Hematopoietic multipotent progenitor cell treated with erythropoietin and hydrocortisone succinate and interleukin-3 and kit ligand, for 8 days (in vitro differentiated cells): ENCODE results near the gene NXPE3.

Experiments used
- DNase-seq: peaks from one replicate; pipeline ENCODE4 v3.0.0-alpha.2; 2015

NXPE3 gene

DNA sequence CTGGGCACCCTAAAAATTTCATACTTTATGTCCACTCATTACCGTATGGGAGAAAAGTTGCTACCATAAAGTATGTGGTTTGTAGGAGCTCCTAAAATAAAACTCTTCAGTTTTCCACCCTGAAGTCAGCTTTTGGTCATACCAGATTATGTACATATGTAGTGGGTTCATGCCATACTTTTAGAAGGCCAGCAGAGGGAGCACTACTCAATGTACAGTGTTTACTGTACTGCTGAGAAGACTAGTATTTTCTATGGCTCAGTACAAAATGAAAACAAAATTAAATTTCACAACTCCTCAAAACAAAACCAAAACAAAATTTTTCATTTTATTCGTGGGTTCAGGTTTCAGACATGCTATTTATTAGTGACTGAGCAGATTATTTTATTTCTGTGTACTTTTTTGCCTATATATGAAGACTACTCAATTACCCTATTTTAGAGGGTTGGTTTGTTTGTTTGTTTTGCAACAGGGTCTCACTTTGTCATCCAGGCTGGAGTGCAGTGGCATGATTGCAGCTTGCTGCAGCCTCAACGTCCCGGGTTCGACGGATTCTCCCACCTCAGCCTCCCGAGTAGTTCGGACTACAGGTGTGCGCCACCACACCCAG is 24.3 kb downstream of the NXPE3 start:
- peak; percentile 89 for DNase-seq

DNA sequence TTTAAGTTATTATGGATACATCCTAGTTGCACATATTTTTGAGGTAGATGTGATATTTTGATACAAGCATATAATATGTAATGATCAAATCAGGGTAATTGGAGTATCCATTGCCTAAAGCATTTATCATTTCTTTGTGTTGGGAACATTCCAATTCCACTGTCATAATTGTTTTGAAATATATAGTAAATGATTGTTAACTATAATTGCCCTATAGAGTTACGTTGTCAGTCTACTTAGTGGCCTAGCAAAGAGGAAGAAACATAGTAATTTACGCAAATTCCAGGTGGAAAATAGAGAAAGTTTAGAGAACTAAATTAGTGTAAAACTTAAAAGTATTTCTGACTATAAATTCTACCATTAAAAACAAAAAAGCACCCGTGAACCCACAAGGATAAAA is 24.9 kb downstream of the NXPE3 start:
- DNase-seq, result no peak

GRCh38 chr3:101806491-101806890 is 27.5 kb downstream of the NXPE3 start:
- DNase-seq, result no peak

- DNase-seq, result no peak
Measured at GRCh38 chr3:101807888-101808287, 28.9 kb downstream of the NXPE3 start.

DNA sequence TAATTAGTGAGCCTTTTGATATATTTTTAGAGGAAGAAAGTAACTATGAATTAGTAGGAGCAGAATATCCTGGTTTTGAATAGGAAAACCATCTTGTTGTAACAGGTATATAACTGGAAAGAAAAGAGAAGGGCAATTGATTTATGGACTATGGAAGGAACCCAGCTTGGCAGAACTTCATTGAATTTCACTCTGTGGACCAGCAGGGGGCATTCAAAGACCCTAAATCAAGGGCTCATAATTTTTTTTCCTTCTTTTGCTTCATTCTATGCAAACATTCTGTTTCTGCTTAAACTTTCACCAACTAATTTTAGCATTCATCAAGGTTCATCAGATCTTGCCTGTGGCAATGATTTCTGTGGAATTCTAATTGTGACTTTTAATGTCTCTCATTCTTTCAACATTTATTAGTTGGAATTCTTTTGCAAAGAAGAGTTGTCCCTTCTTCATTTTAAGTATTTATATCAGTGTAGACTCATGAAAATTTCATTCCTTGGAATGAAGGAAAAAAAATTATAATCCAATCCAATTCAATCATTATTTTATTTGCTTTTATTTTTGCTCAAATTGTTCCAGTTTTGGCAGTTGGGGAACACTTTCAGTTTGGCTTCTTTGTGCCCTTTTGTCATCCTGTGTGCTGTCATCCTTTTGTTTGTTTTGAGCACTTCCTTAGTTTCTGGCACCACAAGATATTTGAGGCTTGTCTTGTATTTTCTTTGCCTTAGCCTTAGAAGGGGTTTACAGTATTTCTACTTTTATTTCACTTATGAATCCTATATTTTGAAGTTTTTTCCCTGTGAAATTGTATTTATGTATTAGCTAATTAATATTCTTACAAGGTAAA is 30.4 kb downstream of the NXPE3 start:
- peak; percentile 56 for DNase-seq

DNA sequence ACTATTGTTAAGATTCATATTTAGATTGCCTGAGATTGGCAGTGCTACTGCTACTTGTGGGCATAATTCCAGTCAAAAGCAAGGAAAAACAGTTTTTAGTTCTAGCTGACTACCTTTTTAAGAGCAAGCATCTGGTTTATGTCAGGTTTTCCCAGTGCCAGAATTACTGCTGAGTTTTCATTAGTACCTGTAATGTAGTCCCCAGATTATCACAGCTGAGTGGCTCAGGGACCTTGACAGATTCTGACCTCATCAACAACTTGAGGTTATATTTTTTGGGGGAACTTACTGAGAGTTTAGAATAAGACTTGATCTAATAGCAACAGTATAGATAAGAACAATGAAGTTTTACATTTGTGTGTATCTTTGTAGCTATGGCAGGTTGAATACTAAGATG is 31.0 kb downstream of the NXPE3 start:
- DNase-seq, result no peak

DNA sequence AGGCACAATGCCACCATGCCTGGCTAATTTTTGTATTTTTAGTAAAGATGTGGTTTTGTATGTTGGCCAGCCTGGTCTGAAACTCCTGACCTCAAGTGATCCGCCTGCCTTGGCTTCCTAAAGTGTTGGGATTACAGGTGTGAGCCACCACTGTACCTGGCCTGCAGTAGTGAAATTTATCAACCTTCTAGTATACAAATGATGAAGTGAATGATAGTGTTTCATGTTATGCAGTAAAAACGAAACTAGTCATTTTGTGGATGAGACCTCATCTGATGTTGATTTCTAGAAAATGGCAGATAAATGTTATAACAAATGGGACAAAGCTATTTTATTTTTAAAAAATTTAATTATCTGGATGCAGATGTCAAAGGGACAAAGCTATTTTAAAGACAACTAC is 32.9 kb downstream of the NXPE3 start:
- no peak for DNase-seq

- no peak for DNase-seq
Measured at GRCh38 chr3:101812895-101813294, 33.9 kb downstream of the NXPE3 start.

DNA sequence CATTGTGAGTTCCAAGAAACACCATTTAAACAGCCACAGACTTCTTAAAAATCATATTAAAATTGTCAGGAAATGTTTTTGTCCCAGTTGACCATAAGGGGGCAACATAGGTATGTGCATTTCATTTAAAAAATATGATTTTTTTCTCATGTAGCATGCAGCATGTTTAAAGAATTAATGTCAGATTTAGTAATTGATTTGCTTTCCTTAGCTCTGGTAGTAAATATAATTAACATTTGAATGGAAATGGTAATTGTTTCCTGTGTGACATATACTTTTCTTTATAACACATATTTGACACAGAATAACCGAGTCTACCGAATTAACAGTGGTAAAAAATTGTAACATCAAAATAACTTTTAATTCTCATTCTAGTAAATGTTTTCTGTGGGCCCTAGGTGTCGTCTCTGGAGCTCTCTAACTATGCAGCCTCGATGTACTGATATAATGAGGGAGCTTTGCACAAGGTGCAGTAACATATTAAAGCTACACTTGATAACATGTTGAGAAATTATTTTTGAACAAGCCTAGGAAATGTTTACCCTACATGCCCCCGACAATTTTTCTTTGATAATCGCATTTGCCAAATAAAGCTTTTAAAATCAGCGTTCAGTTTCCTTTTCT is 34.9 kb downstream of the NXPE3 start:
- DNase-seq, result peak; percentile 63

- no peak for DNase-seq
Measured at GRCh38 chr3:101814835-101815234, 35.8 kb downstream of the NXPE3 start.

DNA sequence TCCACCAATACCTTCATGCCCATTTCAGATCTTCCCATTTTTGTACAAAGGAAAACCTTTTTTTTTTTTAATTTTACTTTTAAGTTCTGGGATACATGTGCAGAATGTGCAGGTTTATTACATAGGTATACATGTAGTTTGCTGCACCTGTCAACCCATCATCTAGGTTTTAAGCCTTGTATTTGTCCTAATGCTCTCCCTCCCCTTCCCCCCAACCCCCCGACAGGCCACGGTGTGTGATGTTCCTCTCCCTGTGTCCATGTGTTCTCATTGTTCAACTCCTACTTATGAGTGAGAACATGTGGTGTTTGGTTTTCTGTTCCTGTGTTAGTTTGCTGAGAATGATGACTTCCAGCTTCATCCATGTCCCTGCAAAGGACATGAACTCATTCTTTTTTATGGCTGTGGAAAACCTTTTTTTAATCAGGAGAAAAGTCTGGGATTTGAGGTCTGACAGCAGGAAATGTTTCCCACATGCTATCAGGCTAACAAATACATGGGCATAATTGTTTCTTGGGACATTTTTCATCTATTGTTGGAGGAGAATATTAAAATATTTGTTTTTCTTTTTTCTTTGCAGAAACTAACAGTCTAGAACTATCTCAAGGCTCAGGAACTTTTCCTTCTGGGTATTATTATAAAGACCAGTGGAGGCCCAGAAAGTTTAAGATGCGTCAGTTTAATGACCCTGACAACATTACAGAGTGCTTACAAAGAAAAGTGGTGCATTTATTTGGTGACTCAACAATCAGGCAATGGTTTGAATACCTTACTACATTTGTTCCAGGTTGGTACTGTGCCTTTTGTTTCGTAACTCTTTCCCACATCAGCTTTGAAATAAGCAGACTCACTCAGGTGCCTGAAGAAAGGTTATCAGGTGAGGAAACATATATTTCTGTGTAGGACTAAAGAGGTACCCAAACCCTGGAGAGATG is 37.5 kb downstream of the NXPE3 start:
- no peak for DNase-seq

DNA sequence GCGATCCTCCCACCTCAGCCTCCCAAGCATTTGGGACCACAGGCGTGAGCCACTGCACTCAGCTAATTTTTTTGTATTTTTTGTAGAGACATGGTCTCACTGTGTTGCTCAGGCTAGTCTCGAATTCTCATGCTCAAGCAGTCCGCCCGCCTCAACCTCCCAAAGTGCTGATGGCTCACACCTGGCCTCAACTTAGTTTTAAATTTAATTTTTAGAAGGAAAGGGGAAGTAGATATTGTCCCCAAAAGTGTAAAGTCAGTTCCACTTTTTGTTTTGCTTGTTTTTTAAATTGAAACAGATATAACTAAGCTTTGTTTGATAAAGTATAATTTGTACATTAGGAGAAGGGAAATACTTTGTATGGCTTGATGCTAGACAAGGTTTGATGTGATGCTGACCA is 39.0 kb downstream of the NXPE3 start:
- DNase-seq, result no peak

DNA sequence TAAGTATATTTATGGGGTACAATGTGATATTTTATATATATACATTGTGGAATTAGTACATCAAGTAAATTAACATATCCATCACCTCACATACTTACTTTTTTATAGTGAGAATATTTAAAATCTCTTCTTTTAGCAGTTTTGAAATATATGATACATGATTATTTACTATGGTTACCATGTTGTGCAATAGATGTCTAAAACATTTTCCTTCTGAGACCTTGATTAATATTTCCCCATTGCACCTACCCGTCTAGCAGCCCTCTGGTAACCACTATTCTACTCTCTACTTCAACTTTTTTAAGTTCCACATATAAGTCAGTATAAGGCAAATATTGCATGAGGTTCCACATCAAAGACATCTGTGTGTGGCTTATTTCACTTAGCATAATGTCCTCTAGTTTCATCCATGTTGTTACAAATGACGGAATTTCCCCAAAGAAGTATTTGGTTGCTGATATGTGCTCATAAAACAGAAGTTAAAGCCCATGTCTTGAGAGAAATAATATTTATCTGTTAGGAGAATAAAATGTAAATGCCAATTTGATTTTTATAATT is 40.7 kb downstream of the NXPE3 start:
- DNase-seq, result no peak

DNA sequence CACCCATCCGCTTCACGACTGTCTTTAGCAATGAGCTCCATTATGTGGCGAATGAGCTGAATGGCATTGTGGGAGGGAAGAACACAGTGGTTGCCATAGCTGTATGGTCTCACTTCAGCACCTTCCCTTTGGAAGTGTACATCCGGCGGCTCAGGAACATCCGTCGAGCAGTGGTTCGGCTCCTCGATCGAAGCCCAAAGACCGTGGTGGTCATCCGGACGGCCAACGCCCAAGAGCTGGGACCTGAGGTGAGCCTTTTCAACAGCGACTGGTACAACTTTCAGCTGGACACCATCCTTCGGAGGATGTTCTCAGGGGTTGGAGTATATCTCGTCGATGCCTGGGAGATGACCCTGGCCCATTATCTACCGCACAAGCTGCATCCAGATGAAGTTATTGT is 42.5 kb downstream of the NXPE3 start:
- DNase-seq, result no peak

- no peak for DNase-seq
Measured at GRCh38 chr3:101823525-101823924, 44.5 kb downstream of the NXPE3 start.

GRCh38 chr3:101824702-101825101 is 45.7 kb downstream of the NXPE3 start:
- no peak for DNase-seq

DNA sequence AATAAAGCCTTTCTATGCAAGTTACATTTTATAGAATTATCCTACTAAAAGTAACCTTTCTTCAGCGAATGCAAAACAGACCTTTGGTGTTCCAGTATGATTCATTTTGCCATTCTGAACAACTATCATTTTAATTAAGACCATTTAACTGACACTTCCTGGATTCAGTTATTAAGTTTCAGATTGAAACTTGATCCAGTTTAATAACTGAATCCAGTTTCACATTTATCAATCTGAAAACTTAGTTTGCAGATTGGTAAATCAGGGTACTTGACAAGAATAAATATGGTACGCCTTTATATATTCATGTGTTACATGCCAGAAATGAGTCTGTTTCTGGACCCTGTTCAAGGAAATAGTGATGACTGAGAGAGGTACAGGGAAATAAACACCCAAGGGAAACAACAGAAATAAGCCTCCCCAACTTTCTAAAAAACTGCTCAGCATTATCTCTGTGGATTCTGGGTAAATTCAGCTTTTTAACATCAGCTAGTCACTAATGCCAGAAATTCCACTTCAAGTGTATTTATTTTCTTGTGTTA is 47.0 kb downstream of the NXPE3 start:
- no peak for DNase-seq

DNA sequence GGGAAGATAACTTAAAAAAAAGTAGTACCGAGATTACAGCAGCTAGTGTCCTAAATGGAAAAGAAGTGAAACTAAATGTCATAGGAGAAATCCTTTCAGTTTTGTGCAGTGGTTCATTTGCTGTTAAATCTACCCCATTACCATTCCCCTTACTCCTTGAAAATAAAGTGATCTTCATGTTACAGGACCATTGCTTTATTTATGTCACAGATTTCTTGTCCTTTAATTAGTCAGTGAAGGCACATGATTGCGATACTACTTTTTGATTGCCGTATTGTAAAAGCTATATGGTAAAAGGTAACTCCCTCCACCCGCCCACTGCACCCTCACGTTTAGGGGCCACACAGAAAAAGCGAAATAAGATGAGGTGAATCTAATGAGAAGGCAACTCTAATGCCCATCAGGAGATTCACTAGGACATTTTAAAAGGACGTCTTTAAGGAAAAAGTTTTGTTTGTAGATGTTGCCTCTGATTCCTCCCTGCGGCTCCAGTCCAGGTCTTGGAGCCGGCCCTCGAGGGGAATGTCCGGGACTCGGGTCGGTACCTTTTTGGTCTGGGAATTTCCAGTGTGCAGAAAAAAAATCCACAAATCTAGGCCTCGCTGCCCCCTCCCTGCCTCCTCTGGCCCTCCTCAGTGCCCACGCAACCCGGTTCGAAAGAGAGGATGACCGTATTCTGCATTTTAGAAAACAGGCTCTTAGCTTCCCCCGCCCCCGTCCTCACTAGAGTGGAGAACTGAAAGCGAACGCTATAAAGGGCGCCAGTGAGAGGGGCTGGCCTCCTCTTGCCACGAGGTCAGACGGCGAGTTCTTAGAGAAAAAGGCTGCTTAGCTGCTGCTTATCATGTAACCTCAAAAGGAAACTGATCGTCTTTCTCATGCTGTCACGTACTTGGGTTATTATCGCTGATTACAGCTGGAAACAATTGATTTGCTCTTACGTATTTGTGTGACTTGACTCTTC is 48.5 kb downstream of the NXPE3 start:
- DNase-seq, result peak; percentile 78

DNA sequence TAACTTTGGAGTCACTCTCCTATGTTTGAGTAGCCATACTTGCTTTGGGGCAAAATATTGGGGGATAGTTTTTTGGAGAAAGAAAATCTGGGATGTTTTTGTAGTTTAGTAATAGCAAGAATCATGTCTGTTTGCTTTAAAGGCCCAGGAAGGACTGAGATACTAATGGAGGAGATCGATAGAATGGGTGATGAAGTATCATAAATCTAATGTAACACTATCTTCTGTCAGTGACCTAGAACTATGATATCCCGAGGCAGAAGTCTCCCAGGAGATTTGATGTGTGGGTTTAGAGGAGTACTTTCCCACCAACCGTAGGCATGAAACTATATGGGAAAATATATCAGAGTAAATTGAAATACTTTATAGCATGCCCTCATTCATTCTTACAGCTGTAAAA is 49.3 kb downstream of the NXPE3 start:
- no peak for DNase-seq

GRCh38 chr3:101828691-101829436 is 49.9 kb downstream of the NXPE3 start:
- DNase-seq, result no peak
